Neuronal stem cell (in vitro differentiated cells): Measurements from ENCODE around the gene RWDD4.
A peak's percentile ranks its signal among the peaks of the same experiment; 100 is the strongest.

Experiments
- DNase-seq: peaks from one replicate; pipeline ENCODE4 v3.0.0-alpha.2; 2013; ENCODE audit warnings: low spot score
- H2AFZ ChIP-seq: one replicate; pipeline ENCODE4 v1.6.1; 2013; ENCODE audit warnings: mild to moderate bottlenecking, low read length, inconsistent platforms
- H2AK5ac ChIP-seq: 2 replicates; pipeline ENCODE4 v1.6.1; 2013; ENCODE audit warnings: low read depth, mild to moderate bottlenecking, inconsistent platforms, low read length, moderate library complexity, mixed read lengths
- H2BK120ac ChIP-seq: 2 replicates; pipeline ENCODE4 v1.6.1; 2013; ENCODE audit warnings: low read depth, mild to moderate bottlenecking, inconsistent platforms, low read length, moderate library complexity, mixed read lengths
- H2BK12ac ChIP-seq: one replicate; pipeline ENCODE4 v1.6.1; 2013; ENCODE audit warnings: low read length, inconsistent platforms
- H2BK15ac ChIP-seq: 2 replicates; pipeline ENCODE4 v1.6.1; 2013; ENCODE audit warnings: mild to moderate bottlenecking, low read length, inconsistent platforms, mixed read lengths
- H2BK5ac ChIP-seq: one replicate; pipeline ENCODE4 v1.6.1; 2013; ENCODE audit warnings: inconsistent platforms, mild to moderate bottlenecking, low read length, moderate library complexity
- H3K14ac ChIP-seq: one replicate; pipeline ENCODE4 v1.6.1; 2013; ENCODE audit warnings: low read length, inconsistent platforms
- H3K18ac ChIP-seq: 2 replicates; pipeline ENCODE4 v1.6.1; 2013; ENCODE audit warnings: low read length, inconsistent platforms
- H3K23ac ChIP-seq: 2 replicates; pipeline ENCODE4 v1.6.1; 2013; ENCODE audit warnings: low read depth, mild to moderate bottlenecking, mixed read lengths, low read length, inconsistent platforms; ENCODE audit not compliant: poor library complexity
- H3K27ac ChIP-seq: replicated peaks from 3 replicates; pipeline ENCODE4 v1.5.1; 2013; ENCODE audit warnings: low read length, inconsistent platforms
- H3K27me3 ChIP-seq, 3 experiments: 2 replicates each; pipeline ENCODE4 v1.6.1; 2013; ENCODE audit warnings: low read length in 3 of 3, mild to moderate bottlenecking in 2 of 3, inconsistent platforms in 1 of 3, low read depth in 1 of 3, mixed read lengths in 1 of 3, moderate library complexity in 1 of 3; ENCODE audit not compliant: control insufficient read depth in 3 of 3, insufficient read depth in 3 of 3
- H3K36me3 ChIP-seq, 2 donors: replicated peaks in 1 of 2; 2 replicates each; pipeline ENCODE4 v1.6.1; 2013; ENCODE audit warnings: low read length in 2 of 2; ENCODE audit not compliant: control insufficient read depth in 2 of 2, insufficient read depth in 2 of 2
- H3K4ac ChIP-seq: 2 replicates; pipeline ENCODE4 v1.6.1; 2013; ENCODE audit warnings: inconsistent platforms, mild to moderate bottlenecking, low read length, moderate library complexity
- H3K4me1 ChIP-seq, 2 donors: 1 replicate in 1 of 2; 2 replicates in 1 of 2; pipeline ENCODE4 v1.6.1; 2013; ENCODE audit warnings: low read length in 2 of 2, low read depth in 1 of 2; ENCODE audit not compliant: control insufficient read depth in 2 of 2, insufficient read depth in 1 of 2
- H3K4me2 ChIP-seq: one replicate; pipeline ENCODE4 v1.6.1; 2013; ENCODE audit warnings: mild to moderate bottlenecking, low read length, inconsistent platforms; ENCODE audit not compliant: insufficient read depth, poor library complexity, severe bottlenecking
- H3K4me3 ChIP-seq, 2 donors: 2 replicates each; pipeline ENCODE4 v1.5.1; 2013; ENCODE audit warnings: low read length in 2 of 2, mild to moderate bottlenecking in 2 of 2, inconsistent platforms in 1 of 2, moderate library complexity in 1 of 2
- H3K79me1 ChIP-seq: one replicate; pipeline ENCODE4 v1.6.1; 2013; ENCODE audit warnings: low read depth, mild to moderate bottlenecking, inconsistent platforms, low read length, moderate library complexity
- H3K9ac ChIP-seq: one replicate; pipeline ENCODE4 v1.6.1; 2013; ENCODE audit warnings: mild to moderate bottlenecking, low read depth, low read length, inconsistent platforms; ENCODE audit not compliant: poor library complexity
- H3K9me3 ChIP-seq, 2 donors: replicated peaks in 1 of 2; 2 replicates each; pipeline versions ENCODE3 to v1.6.1; 2013; ENCODE audit warnings: low read length in 2 of 2, mild to moderate bottlenecking in 2 of 2, inconsistent platforms in 1 of 2, low read depth in 1 of 2, mixed read lengths in 1 of 2, moderate library complexity in 1 of 2; ENCODE audit not compliant: control insufficient read depth in 2 of 2, insufficient read depth in 1 of 2
- H4K8ac ChIP-seq: one replicate; pipeline ENCODE4 v1.6.1; 2013; ENCODE audit warnings: low read depth, mild to moderate bottlenecking, inconsistent platforms, low read length, moderate library complexity
- H4K91ac ChIP-seq: one replicate; pipeline ENCODE4 v1.6.1; 2013; ENCODE audit warnings: low read length, low read depth, mild to moderate bottlenecking, inconsistent platforms; ENCODE audit not compliant: poor library complexity
- WGBS, 2 donors: extraction: QIAGEN DNeasy Blood & Tissue Kit; methylation state at CpG; one replicate each; pipeline ENCODE4 v1.1.7; 2013; ENCODE audit warnings: missing lambda C conversion rate in 2 of 2, mixed read lengths in 1 of 2; ENCODE audit not compliant: insufficient read length in 2 of 2, insufficient replicate concordance in 1 of 2; ENCODE audit errors: extremely low coverage in 2 of 2; 5-methylcytosine and 5-hydroxymethylcytosine counted together

The RWDD4 gene

DNA sequence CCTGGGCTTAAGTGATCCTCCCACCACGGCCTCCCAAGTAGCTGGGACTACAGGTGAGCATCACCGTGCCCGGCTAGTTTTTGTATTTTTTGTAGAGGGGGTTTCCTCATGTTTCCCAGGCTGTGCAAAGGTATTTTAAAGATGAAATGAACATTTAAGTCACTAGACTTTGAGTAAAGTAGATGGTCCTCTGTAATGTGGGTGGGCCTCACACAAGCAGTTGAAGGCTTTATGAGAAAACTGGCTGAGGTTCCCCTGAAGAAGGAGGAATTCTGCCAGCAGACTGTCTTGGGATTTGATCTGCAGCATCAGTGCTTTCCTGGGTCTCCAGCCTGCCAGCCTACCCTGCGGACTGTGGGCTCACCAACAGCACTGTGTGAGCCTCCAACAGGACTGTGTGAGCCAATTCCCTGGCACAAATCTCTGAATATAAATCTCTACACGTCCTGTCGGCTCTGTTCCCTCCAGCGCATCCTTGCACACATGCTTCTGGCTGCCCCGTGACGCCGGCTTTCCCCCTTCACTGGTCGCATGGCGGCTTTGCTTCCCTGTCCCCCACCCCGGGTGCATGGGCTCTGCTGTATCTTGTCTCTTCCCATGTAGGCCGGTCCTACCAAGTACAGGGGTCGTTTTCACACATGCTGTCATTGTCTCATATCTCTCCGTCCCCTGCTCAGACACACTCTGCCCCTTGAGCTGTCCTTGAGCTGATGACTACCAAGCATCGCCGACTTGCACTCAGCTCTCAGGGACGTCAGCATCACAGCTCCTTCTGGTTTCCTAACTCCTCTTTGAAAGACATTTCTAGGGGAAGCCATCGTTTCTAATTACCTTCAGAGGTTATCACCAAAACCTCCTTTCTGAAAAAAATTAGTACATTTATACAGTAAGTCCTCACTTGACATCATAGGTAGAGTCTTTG, 46.4 kb downstream of the RWDD4 start:
- no peak overlapping the region for H3K4ac ChIP-seq
- no peak overlapping the region for H3K27ac ChIP-seq
- H3K9ac ChIP-seq: peak overlapping the region; percentile 13
- peaks cover 0 to 2% of the 10 kb centered on the region in 2 donors for H3K4me1 ChIP-seq
- H3K23ac ChIP-seq: peak overlapping the region; percentile 52
- H3K4me2 ChIP-seq: no peak overlapping the region
- H3K18ac ChIP-seq: no peak overlapping the region
- no peak overlapping the region for H2BK15ac ChIP-seq
- H2BK5ac ChIP-seq: no peak overlapping the region
- H2BK120ac ChIP-seq: no peak overlapping the region
- no peak overlapping the region for H4K91ac ChIP-seq
- H2AK5ac ChIP-seq: peak overlapping the region; percentile 57
- H2AFZ ChIP-seq: no peak overlapping the region
- DNase-seq: no peak
- no peak overlapping the region for H4K8ac ChIP-seq
- H2BK12ac ChIP-seq: no peak overlapping the region
- H3K36me3 ChIP-seq: no peaks in the 10 kb centered on the region
- H3K4me3 ChIP-seq: no peak overlapping the region
- H3K9me3 ChIP-seq: no peaks in the 10 kb centered on the region
- peaks cover 0 to under 1% (median 0%) of the 10 kb centered on the region in 3 experiments for H3K27me3 ChIP-seq
- H3K79me1 ChIP-seq: no peaks in the 10 kb centered on the region
- WGBS, 2 donors: no CpG with 5 or more reads among the region's 20 CpGs
- H3K14ac ChIP-seq: no peak overlapping the region

- no peak for DNase-seq
- Histone ChIP-seq H2BK120ac (no peak overlapping the region), H3K23ac (no peak overlapping the region), H3K4ac (no peak overlapping the region), H3K4me2 (no peak overlapping the region), H3K18ac (no peak overlapping the region), H4K91ac (no peak overlapping the region), H3K27ac (no peak overlapping the region), H4K8ac (no peak overlapping the region), H3K79me1 (no peaks in the 10 kb centered on the region), H2BK12ac (no peak overlapping the region), H3K14ac (no peak overlapping the region), H3K27me3 (peaks cover 0 to 8% (median 0%) of the 10 kb centered on the region in 3 experiments), H3K9ac (no peak overlapping the region), H2BK5ac (no peak overlapping the region), H3K4me1 (peaks cover 0 to 2% of the 10 kb centered on the region in 2 donors), H3K9me3 (no peaks in the 10 kb centered on the region), H3K4me3 (no peak overlapping the region), H3K36me3 (no peaks in the 10 kb centered on the region), H2BK15ac (no peak overlapping the region), H2AK5ac (no peak overlapping the region), H2AFZ (no peak overlapping the region)
- WGBS, 2 donors: no CpG with 5 or more reads among the region's 15 CpGs
Observed at GRCh38 chr4:183611210-183611830, 47.7 kb downstream of the RWDD4 start.

GRCh38 chr4:183610613-183611012, 48.4 kb downstream of the RWDD4 start:
- no peak overlapping the region for H4K91ac ChIP-seq
- H2AFZ ChIP-seq: peak overlapping the region; percentile 46
- H3K9me3 ChIP-seq: no peaks in the 10 kb centered on the region
- no peaks in the 10 kb centered on the region for H3K79me1 ChIP-seq
- H3K4me3 ChIP-seq: no peak overlapping the region
- H3K4me1 ChIP-seq: peaks cover 0 to 2% of the 10 kb centered on the region in 2 donors
- H2BK15ac ChIP-seq: no peak overlapping the region
- no peaks in the 10 kb centered on the region for H3K36me3 ChIP-seq
- no peak overlapping the region for H3K9ac ChIP-seq
- H3K4ac ChIP-seq: no peak overlapping the region
- no peak for DNase-seq
- no peak overlapping the region for H3K18ac ChIP-seq
- H3K4me2 ChIP-seq: no peak overlapping the region
- WGBS, 2 donors: no CpG with 5 or more reads among the region's 7 CpGs
- H3K23ac ChIP-seq: no peak overlapping the region
- no peak overlapping the region for H2BK5ac ChIP-seq
- H3K27me3 ChIP-seq: peaks cover 0 to 8% (median 0%) of the 10 kb centered on the region in 3 experiments
- H2AK5ac ChIP-seq: no peak overlapping the region
- H3K27ac ChIP-seq: no peak overlapping the region
- H2BK12ac ChIP-seq: no peak overlapping the region
- H4K8ac ChIP-seq: no peak overlapping the region
- no peak overlapping the region for H2BK120ac ChIP-seq
- H3K14ac ChIP-seq: no peak overlapping the region

DNA sequence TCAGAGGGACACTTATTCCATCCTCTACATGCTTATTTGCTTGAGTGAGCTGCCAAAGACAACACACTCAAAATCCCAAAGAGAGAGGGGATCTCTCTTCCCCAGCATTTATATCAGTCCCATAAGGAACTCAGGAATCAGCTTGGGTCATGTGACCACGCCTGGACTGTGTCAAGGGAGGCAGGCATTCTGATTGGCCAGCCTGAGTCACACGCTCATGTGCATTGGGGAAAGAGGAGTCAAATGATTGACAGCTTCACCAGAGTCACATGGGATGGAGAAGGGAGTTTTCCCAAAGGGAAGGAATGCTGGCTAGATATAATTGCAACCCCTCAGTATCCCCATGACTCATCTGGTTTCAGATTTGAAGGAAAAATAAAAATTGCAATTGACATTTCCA, 49.0 kb downstream of the RWDD4 start:
- Histone ChIP-seq H3K4me2 (no peak overlapping the region), H3K36me3 (no peaks in the 10 kb centered on the region), H2AFZ (peak overlapping the region; percentile 46), H2BK5ac (no peak overlapping the region), H3K27me3 (peaks cover 0 to 8% (median 0%) of the 10 kb centered on the region in 3 experiments), H3K23ac (no peak overlapping the region), H3K14ac (no peak overlapping the region), H2AK5ac (no peak overlapping the region), H3K18ac (no peak overlapping the region), H3K27ac (no peak overlapping the region), H3K4ac (no peak overlapping the region), H3K4me1 (peaks cover 0 to 2% of the 10 kb centered on the region in 2 donors), H2BK12ac (no peak overlapping the region), H3K9ac (no peak overlapping the region), H2BK15ac (no peak overlapping the region), H3K79me1 (no peaks in the 10 kb centered on the region), H2BK120ac (no peak overlapping the region), H4K8ac (no peak overlapping the region), H3K4me3 (no peak overlapping the region), H3K9me3 (no peaks in the 10 kb centered on the region), H4K91ac (no peak overlapping the region)
- no peak for DNase-seq
- no CpG with 5 or more reads among the region's 2 CpGs for WGBS, 2 donors
